ENCODE data around the gene IMMP2L. TPM values are rescaled to one million over a fixed set of nuclear protein-coding genes. Genes with fewer than 3 reads are reported as not detected.

The IMMP2L gene
- total and polyA plus RNA-seq, 2 of the 8 experiments (the other 6 are each of a cell fraction or from before 2014, with no cell fraction given), result 2.3 to 10.1 TPM

GRCh38 chr7:111090846-111091245, 471.4 kb downstream of the IMMP2L start, which contains the start of gene LRRN3:
TSS of gene LRRN3 (plus strand) at chr7:111091127. CDS start at chr7:111122773, 31,646 bp downstream.
- no peaks in the 10 kb centered on the region for H3K36me3 ChIP-seq (ENCODE audit: control insufficient read depth in 2 of 4, insufficient read depth in 4 of 4, low read length in 3 of 4)
- no peak within 1 kb of the TSS for H2BK20ac ChIP-seq (ENCODE audit: low read length)
- H3K14ac ChIP-seq (ENCODE audit: insufficient read length), result no peak within 1 kb of the TSS
- H3K4me3 ChIP-seq (ENCODE audit: extremely low read depth in 1 of 4, insufficient read depth in 2 of 4, low read depth in 3 of 4, low read length in 4 of 4), result no peak within 1 kb of the TSS
- H3K27me3 ChIP-seq (replicated peaks in 1 of 4; ENCODE audit: control insufficient read depth in 3 of 4, extremely low read depth in 1 of 4, insufficient read depth in 3 of 4, low read length in 3 of 4), result no peaks in the 10 kb centered on the region
- H2BK5ac ChIP-seq (ENCODE audit: low read depth, low read length), result no peak within 1 kb of the TSS
- FAIRE-seq (no peak), DNase-seq (ENCODE audit: low read depth in 1 of 2, low spot score in 2 of 2) (no peak)
- no peak within 1 kb of the TSS for H2AK5ac ChIP-seq (ENCODE audit: low read depth, low read length)
- H2AFZ ChIP-seq (ENCODE audit: low read length), result 0 out of 2 replicates have a peak within 1 kb of the TSS, but pooled peaks have one; percentile 70
- H4K8ac ChIP-seq (ENCODE audit: extremely low read depth, insufficient read depth, low read length), result no peak within 1 kb of the TSS
- no peaks in the 10 kb centered on the region for H3K79me2 ChIP-seq (ENCODE audit: control insufficient read depth in 1 of 2, insufficient read depth in 2 of 2, low read length in 2 of 2)
- no peak within 1 kb of the TSS for H3K9ac ChIP-seq (replicated peaks in 1 of 4; ENCODE audit: extremely low read depth in 1 of 4, low read depth in 3 of 4, low read length in 3 of 4)
- no peaks in the 10 kb centered on the region for H3K23me2 ChIP-seq (ENCODE audit: low read depth, low read length)
- H4K20me1 ChIP-seq (replicated peaks in 1 of 2; ENCODE audit: control insufficient read depth in 1 of 2, insufficient read depth in 2 of 2, low read length in 2 of 2), result no peaks in the 10 kb centered on the region
- no peak within 1 kb of the TSS for H3K18ac ChIP-seq (ENCODE audit: extremely low read depth, low read length)
- no peak within 1 kb of the TSS for H2BK12ac ChIP-seq (ENCODE audit: low read depth, low read length)
- H4K5ac ChIP-seq (ENCODE audit: insufficient read length, low read depth, low read length), result no peak within 1 kb of the TSS
- H2BK120ac ChIP-seq (replicated peaks; ENCODE audit: low read depth, low read length), result no peak within 1 kb of the TSS
- H3K56ac ChIP-seq (replicated peaks; ENCODE audit: insufficient read length, low read depth, low read length), result no peak within 1 kb of the TSS
- H3K9me3 ChIP-seq (ENCODE audit: insufficient read depth in 2 of 2, low read depth in 1 of 2, low read length in 1 of 2), result no peaks in the 10 kb centered on the region
- H3K79me1 ChIP-seq (ENCODE audit: low read depth, low read length), result no peaks in the 10 kb centered on the region
- no peak within 1 kb of the TSS for H3K4ac ChIP-seq (replicated peaks; ENCODE audit: insufficient read length, low read depth, low read length)
- POLR2A ChIA-PET (ENCODE audit: partially characterized antibody), result no interaction called here
- no peak within 1 kb of the TSS for H3K27ac ChIP-seq (ENCODE audit: low read depth, low read length)
- no peak within 1 kb of the TSS for H2BK15ac ChIP-seq (ENCODE audit: low read length)
- WGBS, 2 experiments (ENCODE audit: extremely low coverage in 1 of 2, insufficient coverage in 1 of 2, insufficient read length in 1 of 2, insufficient replicate concordance in 2 of 2, low coverage in 1 of 2, low lambda C conversion rate in 2 of 2, missing lambda C conversion rate in 1 of 2), result 87% methylated on average over 6 of the region's 6 CpGs; no CpG with 5 or more reads in 1 of the 2 experiments
- H4K91ac ChIP-seq (replicated peaks; ENCODE audit: insufficient read length, low read length), result no peak within 1 kb of the TSS
- H3K4me1 ChIP-seq (replicated peaks in 1 of 4; ENCODE audit: control insufficient read depth in 3 of 4, insufficient read depth in 4 of 4, low read length in 3 of 4), result peaks cover 0 to 12% (median 10%) of the 10 kb centered on the region in 4 experiments; a peak in 4 of 7 replicates
- CTCF ChIA-PET (ENCODE audit: partially characterized antibody), result interaction anchor here (0.7 to 1.4 kb wide), 8 partner anchors 11 to 476 kb away, joined by 3 to 5 read pairs (median 3); no protein-coding TSS in a partner anchor
- H3K4me2 ChIP-seq (ENCODE audit: insufficient read depth in 1 of 2, low read depth in 2 of 2, low read length in 2 of 2), result 0 out of 4 replicates have a peak within 1 kb of the TSS, but pooled peaks of 1 of the 2 experiments have one; percentile 14
- no peak within 1 kb of the TSS for H3K23ac ChIP-seq (ENCODE audit: insufficient read length)
- TF ChIP-seq KDM5A (IDR thresholded peaks at IDR 0.05; ENCODE audit: low read length) (no peak), ZNF274 (IDR thresholded peaks at IDR 0.05; ENCODE audit: borderline replicate concordance, extremely low read depth, low read length) (no peak), RFX5 (IDR thresholded peaks at IDR 0.05; ENCODE audit: borderline replicate concordance, low read depth, low read length) (no peak), NRF1 (IDR thresholded peaks at IDR 0.05; ENCODE audit: low read depth, low read length) (no peak), TAF1 (IDR thresholded peaks at IDR 0.05; ENCODE audit: low read depth, low read length) (no peak), EZH2 (IDR thresholded peaks at IDR 0.05; ENCODE audit: low read depth, low read length, severe bottlenecking) (no peak), BCL11A (IDR thresholded peaks at IDR 0.05; ENCODE audit: low read depth in 2 of 2, low read length in 2 of 2) (no peak), KDM4A (IDR thresholded peaks at IDR 0.05; ENCODE audit: low read depth, low read length, severe bottlenecking) (no peak), RXRA (IDR thresholded peaks at IDR 0.05; ENCODE audit: insufficient read depth, low read depth, low read length) (no peak), POLR2AphosphoS5 (IDR thresholded peaks at IDR 0.05; ENCODE audit: low read depth, low read length) (no peak), BRCA1 (IDR thresholded peaks at IDR 0.05; ENCODE audit: low read depth, low read length) (no peak), GTF2F1 (IDR thresholded peaks at IDR 0.05; ENCODE audit: borderline replicate concordance, low read depth, low read length) (no peak), SRF (IDR thresholded peaks at IDR 0.05; ENCODE audit: low read depth, low read length) (no peak), POU5F1 (IDR thresholded peaks at IDR 0.05; ENCODE audit: low read depth, low read length) (no peak), NANOG (IDR thresholded peaks at IDR 0.05; ENCODE audit: insufficient read depth, low read depth, low read length, poor library complexity, severe bottlenecking) (no peak)

Data from H1 (cell line).